Stimulated activated CD8-positive, alpha-beta memory T cell treated with anti-CD3 and anti-CD28 coated beads, Interleukin-15, amount 100 ng/mL, for 48 hours (primary cell): Measurements from ENCODE around the gene SDK2.

Experiments
- DNase-seq, 2 donors: peaks; one replicate each; pipeline ENCODE4 v3.0.0-alpha.2; 2020; ENCODE audit warnings: low read depth in 2 of 2

Gene SDK2

DNA sequence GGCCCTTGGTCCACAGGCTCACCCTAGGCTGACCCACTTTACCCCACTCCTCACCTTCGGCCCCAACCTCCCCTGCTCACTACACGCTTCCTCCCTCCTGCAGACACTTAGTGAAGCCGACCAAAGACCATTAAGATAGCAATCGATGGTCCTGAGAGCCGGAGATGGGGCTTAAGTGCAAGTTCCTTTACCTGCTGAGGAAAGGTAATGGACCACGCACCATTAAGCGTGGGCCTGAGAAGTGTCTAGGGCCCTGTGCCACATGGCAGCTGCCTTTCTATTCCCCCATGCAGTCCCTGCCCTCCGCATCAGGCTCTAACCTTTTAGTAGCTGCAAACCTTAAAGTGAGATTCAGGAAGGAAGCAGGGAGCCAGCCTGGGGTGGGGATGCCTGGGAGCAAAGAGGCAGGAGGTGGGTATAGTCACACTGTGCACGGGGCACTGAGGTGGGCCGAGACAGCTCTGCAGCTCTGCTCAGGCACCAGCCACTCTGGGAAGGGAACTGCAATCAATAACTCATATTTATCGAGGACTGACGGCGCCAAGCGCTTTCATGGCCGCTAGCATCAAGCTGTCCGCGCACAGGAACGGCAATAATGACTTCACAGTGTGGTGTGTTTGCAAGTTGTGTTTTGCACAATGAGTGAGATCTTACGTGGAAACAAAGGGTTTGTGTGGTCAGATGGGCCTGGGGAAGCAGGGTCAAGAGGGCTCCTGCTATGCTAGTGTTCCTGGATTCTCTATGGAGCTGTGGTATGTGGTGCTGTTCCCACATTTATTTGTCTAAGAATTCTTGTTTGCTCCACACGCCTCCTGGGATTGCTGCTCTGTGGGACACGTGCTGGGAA lies 247.6 kb downstream of the SDK2 start:
- DNase-seq: no peak

DNA sequence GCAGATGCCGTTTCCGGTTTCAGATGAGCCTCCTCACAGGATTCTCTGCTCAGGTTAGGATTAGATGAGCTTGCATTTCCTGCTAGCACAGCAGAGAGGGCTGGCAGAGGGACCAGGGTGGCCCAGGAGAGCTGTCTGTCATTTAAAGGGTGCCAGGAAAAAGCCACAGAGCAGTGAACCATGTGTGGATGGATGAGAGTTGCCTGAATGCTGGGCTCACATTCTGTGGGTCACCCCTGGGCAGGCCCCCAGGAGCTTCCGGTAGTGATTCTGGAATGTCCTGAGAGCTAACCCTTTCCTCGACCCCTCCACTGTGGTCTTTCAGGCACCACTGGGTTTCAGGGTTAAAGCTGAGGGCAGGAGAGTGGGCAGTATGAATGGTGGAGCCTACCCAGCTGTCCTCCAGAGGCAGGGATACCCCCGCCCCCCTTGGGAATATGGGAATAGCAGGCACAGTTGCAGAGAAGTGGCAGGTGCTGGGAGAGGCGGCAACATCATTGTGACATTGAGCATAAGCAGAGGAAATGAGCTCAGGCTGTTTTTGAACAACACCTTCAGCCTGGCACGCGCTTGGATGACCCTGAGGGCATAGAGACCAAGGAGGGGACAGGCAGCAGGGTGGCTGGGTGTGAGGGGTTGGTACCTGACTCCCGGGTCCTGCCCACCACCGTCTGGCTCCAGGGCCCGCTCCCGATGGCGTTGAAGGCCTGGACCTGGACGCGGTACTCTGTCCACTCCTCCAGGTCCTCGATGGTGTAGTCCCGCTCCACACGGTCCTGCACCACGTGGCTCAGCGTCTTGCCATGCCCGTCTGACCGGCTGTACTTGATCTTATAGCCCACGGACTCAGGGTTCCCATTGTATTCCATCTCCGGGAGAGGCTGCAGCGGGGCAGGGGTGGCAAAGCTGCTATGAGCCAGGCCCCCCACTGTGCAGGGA lies 249.5 kb downstream of the SDK2 start:
- DNase-seq: no peak

DNA sequence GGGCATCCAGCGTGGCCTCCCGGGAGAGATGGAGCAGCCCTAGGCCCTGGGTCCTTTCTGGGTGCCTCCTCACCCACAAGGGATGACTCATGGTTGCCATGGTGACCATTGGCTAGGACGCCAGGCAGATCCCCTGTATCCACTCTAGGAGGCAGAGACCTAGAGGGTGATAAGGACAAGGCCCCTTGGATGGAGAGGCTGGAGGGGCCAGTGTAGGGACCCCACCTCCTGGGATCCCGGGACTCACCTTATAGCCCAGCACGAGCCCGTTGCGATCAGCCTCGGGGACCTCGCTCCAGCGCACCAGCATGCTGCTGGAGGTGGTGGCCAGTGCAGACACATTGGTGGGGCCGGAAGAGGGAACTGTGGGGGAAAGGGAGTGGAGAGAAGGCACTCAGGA lies 250.3 kb downstream of the SDK2 start:
- no peak for DNase-seq

DNA sequence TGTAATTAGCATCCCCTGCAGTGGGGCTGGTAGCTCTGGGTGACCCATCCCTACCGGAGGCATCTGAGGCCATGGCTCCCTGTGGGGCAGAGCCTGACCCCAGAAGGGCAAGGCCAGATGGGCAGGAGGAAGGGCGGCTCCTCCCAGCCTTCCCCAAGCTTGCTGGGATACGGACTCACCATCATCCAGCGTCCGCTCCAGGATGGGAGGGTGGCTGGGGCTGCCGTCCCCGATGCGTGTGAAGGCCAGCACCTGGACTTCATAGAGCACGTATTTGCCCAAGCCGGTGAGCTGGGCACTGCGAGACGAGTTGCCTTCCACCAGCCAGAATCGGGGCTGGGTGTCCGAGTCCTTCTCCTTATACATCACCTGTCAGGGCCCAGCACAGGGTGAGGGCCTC lies 250.9 kb downstream of the SDK2 start:
- no peak for DNase-seq

DNA sequence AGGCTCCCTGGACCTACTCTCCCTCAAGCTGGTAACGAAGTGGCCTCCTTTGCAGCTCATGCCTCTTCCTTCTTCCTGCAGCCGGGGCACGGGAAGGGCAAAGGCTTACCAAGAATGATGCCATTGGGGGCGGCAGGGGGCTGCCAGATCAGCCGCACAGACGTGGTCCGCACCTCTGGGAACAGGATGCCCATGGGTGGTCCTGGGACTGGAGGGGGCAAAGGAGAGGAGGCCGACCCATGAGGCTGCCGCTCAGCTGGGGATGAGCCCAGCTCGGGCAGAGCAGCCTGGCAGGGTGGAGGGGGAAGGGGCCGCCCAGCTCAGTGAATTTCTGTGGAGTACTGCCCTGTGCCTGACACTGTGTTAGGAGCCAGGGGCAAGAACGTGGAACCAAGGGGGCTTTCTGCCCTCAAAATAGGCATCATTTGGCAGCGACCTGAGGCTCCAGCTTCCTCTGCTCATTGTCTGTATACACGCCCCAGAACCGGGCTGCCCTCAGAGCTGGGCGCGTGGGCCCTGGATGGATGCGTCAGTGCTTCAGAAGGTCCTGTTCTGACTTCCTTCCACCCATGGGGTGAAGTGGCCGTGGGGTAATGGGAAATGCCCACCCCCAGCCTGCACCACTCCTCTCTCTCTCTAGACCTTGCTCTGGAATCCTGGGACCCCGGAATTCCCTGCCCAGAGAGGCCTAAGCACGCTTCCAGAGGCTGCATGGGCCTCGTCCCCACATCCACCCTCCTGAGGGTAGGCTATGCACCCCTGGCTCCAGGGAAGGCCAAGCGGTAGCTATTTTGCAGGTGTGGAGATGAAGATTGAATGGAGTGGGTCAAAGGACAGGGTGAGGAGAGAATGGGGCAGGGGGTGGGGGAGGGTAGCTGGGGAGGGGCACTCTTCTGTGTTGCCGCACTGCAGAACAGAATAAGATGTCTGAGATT lies 252.6 kb downstream of the SDK2 start:
- DNase-seq: no peak

DNA sequence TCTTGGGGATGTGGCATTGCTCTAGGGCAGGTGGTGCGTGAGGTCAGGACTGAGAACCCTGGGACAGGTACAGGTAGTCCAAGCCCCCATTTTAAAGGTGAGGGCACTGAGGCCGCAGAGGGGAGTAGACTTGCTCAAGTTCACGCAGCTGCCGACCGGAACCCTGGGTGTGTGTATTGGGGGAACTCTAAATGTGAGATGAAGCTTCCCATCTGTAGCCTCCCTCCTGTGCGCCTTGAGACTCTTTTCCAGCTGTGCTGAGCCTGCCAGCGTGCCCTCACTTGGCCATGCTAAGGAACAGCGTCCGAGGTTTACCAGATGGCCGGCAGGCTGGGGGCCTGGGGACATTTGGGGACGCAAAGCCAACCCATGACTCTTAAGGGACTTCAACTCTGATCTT lies 253.4 kb downstream of the SDK2 start:
- no peak for DNase-seq

DNA sequence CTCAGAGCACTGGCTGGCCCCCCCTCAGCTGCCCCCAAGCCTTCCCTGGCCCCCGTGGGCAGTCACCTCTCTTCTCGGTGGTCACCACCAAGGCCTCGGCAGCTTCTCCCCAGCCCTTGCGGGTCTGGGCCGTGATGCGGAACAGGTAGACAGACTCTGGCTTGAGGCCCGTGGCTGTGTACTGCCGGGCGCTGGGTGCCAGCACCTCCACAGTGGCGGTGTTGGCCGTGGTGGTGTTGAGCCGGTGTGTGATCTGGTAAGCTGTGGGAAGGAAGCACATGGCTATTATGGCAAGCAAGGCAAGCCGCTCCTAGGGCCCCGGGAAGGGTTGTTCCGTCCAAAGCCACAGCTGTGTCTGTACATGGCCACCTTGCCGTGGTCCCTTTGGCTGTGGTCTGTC lies 254.0 kb downstream of the SDK2 start:
- DNase-seq: no peak

DNA sequence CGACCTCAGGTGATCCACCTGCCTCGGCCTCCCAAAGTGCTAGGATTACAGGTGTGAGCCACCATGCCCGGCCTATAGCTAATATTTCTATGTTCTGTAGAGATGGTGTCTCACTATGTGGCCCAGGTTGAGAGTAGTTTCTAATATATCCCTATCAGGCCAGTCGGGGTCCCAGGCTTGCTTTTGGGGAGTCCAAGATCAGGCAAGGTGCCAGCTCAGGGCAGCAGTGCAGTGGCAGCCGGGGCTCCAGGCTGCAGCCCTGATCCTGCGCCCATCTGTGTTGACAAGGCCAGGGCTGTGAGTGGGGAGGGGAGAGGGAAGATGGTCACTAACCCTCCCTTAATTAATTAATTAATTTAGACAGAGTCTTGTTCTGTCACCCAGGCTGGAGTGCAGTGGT lies 254.8 kb downstream of the SDK2 start:
- no peak for DNase-seq

DNA sequence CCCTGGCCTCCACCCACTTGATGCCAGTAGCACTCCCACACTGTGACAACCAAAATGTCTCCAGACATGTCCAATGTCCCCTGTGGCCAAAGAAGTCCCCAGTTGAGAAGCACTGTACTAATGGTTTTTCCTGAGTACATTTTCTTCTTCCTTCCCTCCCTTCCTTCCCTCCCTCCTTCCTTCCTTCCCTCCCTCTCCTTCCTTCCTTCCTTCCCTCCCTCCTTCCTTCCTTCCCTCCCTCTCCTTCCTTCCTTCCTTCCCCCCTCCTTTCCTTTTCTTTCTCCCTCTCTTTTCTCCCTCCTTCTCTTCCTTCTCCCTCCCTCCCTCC lies 255.7 kb downstream of the SDK2 start:
- DNase-seq: no peak

DNA sequence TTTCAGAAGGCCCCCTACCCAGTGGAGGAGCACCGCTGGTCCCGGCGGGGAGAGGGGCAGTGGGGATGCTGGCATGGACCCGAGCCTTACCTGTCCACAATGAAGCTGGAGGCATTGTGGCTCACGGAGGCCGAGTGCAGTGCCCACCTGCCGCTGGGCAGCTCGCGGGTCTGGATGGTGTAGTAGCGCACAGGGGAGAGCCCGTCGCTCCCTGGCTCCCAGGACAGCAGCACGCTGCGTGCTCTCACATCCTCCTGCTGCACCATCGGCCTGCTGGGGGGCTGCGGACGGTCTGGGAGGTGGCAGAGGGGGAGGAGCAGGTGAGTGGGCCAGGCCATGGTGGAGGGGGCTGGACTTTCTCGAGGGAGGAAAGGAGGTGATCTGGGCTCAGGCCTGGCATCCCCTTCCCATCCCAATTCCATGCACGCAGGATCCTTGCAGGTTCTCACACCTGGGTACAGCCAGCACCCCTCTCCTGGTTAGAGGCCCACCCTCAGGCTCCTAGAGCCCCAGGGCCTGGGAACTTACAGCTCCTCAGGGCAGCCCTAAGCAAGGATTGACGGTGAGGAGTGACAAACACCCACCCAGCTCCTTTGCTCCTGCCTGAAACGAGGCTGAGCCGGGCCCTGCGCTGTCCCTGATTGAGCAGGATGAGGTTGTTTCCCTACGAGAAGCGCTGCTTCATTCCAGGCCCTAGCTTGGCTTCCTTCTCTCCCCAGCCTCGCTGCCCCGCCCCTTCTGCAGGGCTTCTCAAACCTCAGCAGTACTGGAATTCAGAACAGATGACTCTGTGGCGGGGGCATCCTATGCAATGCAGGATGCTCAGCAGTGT lies 256.3 kb downstream of the SDK2 start:
- no peak for DNase-seq

DNA sequence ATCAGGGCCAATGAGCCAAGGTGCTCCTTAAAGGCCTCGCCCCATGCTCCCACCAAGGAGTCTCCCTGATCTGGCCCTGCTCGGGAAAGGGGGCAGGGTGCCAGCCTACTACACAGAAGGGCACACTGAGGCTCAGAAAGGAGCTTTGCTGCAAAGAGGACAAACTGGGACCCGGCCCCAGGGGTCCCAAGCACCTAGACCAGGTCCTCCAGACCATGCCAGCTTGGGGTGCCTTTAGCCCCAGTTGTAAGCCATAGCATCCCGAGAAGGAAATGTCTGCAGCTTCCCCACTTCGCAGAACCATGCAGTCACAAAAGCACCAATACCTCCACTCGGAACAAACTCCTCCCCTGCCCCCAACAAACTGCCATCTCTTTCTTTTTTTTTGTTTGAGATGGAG lies 257.7 kb downstream of the SDK2 start:
- DNase-seq: no peak

DNA sequence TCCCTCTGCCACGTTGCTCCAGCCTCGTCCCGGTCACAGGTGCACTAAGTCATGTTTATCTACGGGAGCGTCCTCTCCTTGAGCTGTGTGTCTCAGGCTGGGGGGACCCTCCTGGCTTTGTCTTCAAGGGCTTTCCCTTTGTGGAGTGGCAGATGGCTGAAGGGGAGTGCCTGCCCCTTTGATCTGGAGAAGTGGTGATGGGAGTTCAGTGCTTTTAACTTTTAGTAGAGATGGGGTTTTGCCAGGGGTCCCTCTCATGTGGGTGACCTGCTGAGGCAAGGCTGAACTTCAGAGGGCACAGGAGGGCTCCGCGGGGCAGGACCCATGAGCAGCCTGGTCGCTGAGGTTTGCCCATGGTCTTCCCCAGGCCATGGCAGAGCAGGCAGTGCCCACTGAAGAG lies 259.3 kb downstream of the SDK2 start:
- no peak for DNase-seq

DNA sequence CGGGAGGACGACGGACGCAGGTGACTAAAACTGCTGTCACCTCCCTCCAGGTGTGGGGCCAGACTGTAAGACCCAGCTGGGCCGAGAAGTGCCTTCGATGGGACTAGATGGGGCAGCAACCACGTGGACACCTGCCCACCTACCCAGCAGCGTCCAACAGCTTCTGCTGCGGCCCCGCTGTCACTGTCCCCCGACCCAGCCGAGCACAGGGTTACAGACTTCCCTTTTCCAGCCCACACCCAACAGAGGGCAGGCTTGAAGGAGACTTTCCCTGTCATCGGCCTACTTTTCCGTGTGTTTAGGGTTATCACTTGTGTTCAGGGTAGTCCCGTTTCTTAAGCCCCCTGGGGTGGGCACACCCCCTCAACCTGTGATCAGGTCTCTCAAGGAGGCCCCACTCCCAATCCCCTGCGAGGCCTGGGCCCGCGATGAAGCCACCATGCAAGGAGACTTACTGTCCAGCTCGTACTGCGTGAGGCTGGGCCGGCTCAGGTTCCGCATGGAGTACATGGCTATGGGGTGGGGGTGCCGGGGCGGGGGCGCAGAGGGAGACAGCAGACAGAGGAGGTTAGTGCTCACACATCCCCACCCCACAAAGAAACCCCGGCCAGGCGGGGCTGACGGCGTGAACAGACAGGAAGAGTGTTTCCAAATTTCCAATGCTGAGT lies 263.7 kb downstream of the SDK2 start:
- no peak for DNase-seq

DNA sequence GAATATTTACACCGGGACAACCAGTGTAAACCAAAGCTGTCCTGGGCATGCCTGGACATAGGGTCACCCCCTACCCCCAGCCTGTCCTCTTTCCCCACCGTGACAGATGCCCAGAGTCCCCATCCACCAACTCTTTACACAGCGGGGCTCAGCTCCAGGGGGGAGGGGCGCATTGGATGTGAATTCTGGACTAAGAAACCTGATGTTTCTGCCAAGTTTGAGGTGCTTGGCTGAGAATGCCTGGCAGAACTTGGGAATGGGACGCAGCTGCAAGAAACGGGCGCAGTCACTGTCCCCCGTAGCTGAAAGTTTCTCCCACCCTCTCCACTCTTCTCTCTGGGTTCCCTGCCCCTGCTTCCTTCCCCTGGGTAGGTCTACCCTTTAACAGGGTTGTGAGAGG lies 264.4 kb downstream of the SDK2 start:
- DNase-seq: no peak

DNA sequence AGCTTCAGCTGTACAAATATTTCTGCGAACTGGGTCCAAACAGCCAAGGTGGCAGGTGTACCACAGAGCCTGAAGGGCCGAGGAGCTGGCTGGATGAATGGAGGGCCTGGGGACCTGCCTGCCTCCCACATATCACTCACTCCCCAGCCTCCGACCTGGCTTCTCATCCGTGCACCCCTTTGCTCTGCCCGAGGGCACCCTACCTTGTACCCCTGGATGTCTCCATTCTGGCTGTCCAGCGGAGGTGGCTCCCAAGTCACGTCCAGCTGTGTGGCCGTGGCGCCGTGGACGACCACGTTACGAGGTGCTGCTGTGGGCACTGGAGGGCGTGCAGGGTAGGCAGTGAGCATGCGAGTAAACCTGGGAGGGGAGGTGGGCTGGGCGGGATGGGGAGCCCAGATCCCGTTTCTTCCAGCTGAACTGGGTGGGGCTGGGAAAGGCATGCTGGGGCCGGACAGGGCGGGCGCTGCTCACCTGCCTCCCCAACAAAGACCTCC lies 265.2 kb downstream of the SDK2 start:
- DNase-seq: no peak

DNA sequence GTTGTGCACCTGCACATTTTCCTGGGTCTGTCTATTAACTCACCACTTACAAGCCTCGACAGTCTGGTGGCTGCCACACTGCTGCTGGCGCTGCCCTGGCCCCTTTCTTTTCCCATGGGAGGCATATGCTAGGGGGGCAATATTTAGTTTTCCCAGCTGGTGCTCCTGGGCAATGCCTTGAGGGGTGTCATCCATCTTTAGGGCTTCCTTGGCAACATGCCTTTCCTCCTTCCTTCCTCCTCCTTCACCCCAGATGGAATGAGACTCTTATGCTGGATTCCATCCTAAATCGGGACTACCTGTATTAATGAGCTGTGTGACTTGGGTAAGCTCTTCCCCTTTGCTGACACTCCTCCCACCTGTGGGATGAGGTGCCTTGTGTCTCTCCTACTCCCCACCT lies 267.6 kb downstream of the SDK2 start:
- no peak for DNase-seq

DNA sequence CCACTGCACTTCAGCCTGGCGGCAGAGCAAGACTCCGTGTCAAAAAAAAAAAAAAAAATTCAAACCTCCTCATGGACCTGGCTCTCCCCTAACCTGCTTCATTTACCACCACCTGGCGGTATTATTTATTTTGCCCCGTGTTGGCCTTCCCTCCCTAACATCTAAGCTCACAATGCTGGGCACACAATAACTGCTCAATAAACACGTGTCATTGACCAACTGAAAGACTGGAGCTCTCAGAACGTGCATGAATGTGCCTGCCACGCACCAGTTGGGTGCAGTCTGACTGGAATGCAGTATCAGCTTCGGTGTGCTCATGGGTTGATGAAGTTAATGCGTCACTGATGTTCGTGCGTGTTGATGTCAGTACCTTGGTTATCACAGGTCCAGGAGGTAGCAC lies 268.1 kb downstream of the SDK2 start:
- DNase-seq: no peak

DNA sequence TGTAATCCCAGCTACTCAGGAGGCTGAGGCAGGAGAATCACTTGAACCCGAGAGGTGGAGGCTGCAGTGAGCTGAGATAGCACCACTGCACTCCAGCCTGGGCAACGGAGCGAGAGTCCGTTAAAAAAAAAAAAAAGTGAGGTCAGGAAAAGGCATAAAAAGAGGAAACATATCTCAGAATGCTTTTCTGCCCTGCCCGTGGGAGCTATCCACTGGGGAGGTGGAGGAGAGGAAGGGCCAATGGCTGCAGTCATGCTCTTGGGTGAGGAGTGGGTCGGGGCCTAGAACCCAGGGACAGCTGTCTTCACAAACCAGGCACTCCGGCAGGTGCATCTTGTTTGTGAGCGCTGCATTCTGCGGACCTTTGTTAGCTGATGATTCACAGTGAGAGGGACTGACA lies 272.4 kb downstream of the SDK2 start:
- no peak for DNase-seq

DNA sequence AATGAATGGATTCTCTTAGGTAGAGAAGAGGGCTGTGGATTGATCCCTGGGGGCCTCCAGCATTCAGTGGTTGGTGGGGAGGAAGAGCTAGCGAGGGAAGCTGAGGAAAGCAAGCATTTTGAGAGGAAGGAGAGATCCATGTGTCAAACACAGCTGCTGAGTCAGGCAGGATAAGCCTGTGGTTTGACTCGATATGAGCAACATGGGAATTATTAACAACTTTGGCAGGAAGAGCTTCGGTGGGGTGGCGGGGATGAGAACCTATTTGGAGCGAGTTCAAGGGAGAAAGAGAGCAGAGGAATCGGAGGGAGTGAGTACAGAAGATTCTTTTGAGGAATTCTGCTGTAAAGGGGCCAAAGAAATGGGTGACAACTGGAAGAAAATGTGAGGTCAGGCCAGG lies 273.0 kb downstream of the SDK2 start:
- DNase-seq: no peak

DNA sequence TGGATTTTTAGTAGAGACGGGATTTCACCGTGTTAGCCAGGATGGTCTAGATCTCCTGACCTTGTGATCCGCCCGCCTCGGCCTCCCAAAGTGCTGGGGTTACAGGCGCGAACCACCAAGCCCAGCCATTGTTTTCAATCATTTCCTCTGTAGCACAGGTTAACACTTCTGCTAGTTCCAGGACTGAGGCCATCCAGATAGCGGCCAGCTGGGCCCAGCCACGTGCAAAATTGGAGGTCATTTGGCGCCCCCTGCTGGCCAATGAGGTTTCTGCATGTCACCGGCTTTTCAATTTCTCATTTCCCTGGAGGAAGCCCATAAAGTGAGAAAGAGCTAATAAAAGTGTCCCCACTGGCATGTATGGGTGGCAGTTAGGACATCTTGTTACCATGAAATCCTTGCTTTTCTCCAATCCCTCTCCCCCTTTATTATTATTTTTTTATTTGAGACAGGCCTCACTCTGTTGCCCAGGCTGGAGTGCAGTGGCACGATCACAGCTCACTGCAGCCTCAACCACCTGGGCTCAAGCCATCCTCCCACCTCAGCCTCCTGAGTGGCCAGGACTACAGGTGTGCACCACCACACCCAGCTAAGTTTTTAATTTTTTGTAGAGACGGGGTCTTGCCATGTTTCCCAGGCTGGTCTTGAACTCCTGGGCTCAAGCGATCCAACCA lies 274.3 kb downstream of the SDK2 start:
- DNase-seq: peak; percentile 46 to 56
